GM19372 (cell line): Measurements from ENCODE around the gene SPATA6.
"Not testable (repeated sequence)": the region's sequence is repeated elsewhere in the genome, so short reads cannot be mapped to it uniquely, and the experiment has no call there.

Experiments
- ATAC-seq: cut with Tn5 transposase; IDR thresholded peaks from one replicate; pipeline ENCODE4 v1.9.1; 2021; ENCODE audit warnings: mild to moderate bottlenecking, low read depth, moderate library complexity; ENCODE audit not compliant: unreplicated experiment

Gene SPATA6

DNA sequence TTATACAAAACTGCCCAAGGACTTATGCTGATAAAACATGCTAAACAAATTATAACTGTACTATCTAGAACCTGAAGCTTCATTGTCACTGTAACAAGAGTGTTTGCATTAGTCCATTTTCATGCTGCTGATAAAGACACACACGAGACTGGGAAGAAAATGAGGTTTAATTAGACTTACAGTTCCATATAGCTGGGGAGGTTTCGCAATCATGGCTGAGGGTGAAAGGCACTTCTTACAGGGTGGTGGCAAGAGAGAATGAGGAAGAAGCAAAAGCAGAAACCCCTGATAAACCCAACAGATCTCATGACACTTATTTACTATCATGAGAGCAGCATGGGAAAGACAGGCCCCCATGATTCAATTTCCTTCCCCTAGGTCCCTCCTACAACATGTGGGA lies 100.4 kb downstream of the SPATA6 start:
- no peak for ATAC-seq

DNA sequence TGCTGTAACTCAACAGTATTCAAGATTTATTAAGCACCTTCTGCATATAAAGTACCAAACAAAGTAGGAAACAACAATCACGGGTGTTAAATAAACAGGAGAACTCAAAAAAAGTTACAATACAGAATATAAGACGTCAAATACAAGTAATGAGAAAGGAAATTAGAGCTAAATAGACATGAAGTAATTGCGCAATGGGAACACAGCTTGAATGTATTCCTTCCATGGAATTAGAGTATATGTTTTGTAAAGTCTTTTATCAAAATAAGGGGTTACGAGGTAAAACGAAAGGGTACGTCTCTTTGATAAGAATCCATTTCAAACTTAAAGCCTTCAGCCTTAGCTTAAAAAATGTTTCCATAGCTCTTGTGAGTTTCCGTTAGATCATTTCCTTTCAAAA lies 109.1 kb downstream of the SPATA6 start:
- no peak for ATAC-seq

DNA sequence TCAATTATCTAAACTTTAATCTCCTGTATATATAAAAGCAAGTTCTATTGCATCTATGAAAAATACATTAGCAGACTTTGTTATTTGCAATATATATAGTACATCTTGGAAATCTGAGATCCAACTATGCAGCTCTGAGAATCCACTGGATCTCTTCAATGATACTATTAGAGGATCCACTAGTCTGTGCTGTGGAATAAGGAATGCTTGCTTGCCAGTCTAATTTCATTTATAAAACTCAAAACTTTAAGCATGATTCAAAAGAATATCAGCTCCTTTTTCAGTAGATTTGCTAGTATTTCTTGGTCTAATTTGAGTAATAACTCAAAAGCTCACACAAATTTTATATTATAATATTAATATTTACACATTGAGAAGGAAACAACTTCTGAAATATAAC lies 115.1 kb downstream of the SPATA6 start:
- no peak for ATAC-seq

DNA sequence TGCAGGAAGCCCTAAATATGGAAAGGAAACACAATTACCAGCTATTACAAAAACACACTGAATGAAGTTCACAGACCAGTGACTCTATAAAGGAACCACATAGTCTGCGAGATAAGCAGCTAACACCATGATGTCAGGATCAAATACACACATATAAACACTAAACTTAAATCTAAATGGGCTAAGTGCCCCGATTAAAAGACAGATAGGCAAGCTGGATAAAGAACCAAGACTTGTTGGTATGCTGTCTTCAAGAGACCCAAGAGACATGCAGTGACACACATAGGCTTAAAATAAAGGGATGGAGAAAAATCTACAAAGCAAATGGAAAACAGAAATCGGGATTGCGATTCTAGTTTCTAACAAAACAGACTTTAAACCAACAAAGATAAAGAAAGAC lies 127.6 kb downstream of the SPATA6 start:
- ATAC-seq = no peak

- no peak for ATAC-seq
Observed at GRCh38 chr1:48341221-48341620, 130.8 kb downstream of the SPATA6 start.

- ATAC-seq = no peak
Observed at GRCh38 chr1:48338257-48338656, 133.7 kb downstream of the SPATA6 start.

DNA sequence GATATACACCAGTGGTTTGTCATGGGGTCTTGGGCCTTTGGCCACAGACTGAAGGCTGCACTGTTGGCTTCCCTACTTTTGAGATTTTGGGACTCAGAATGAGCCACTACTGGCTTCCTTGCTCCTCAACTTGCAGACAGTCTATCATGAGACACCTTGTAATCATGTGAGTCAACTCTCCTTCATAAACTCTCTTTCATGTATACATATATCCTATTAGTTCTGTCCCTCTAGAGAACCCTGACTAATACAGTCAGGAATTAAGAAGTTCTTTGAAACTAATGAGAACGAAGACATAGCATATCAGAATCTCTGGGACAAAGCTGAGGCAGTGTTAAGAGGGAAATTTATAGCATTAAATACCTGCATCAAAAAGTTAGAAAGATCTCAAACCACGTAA lies 138.7 kb downstream of the SPATA6 start:
- no peak for ATAC-seq

DNA sequence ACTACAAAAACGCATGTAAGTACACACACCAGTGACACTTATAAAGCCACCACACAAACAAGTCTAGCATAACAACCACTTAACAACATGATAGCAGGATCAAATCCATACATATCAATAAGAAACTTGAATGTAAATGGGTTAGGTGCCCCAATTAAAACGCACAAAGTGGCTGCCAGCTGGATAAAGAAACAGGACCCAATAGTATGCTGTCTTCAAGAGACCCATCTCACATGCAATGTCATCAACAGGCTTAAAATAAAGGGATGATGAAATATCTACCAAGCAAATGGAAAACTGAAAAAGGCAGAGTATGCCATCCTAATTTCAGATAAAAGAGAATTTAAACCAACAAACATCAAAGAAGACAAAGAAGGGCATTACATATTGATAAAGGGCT lies 139.9 kb downstream of the SPATA6 start:
- no peak for ATAC-seq

DNA sequence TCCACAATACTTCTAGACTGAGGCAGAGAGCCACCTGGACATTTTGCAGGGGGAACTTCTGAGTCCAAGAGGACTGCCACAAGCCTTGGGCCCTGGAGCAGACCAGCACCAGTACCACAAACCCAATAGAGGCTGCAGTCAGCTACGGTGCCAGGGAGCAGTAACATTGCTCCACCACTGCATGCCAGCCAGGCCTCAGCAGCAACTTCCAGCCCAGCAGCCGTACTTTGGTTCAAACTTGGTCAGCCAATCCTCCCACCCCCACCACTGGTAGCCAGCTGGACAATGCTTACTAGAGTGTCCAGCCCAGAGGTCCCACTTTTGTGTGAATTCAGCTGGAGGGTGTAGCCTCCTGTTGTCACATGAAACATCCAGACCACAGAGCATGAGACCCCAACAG lies 142.1 kb downstream of the SPATA6 start:
- no peak for ATAC-seq

DNA sequence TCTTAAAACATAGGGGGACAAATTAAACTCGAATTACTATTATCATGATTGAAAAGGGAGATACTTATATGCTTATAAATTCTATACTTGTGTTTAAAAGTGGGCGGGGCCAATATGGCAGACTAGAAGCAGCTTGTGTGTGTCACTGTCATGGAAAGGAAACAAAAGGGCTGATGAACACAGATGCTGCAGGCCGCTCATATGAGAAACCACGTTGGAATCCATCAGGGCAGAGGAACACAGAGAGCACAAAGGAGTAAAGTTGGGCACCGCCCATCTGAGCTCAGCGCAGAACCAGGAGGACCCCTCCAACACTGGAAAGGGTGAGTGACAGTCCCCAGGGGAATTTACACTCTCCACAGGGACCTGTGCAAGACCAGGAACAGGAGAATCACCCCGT lies 142.5 kb downstream of the SPATA6 start:
- no peak for ATAC-seq

DNA sequence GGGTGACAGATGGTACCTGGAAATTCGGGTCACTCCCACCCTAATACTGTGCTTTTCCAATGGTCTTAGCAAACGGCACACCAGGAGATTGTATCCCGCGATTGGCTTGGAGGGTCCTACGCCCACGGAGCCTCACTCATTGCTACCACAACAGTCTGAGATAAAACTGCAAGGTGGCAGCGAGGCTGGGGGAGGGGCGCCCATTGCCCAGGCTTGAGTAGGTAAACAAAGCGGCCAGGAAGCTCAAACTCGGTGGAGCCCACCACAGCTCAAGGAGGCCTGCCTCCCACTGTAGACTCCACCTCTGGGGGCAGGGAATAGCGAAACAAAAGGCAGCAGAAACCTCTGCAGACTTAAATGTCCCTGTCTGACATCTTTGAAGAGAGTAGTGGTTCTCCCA lies 160.2 kb downstream of the SPATA6 start:
- not testable (repeated sequence) for ATAC-seq

DNA sequence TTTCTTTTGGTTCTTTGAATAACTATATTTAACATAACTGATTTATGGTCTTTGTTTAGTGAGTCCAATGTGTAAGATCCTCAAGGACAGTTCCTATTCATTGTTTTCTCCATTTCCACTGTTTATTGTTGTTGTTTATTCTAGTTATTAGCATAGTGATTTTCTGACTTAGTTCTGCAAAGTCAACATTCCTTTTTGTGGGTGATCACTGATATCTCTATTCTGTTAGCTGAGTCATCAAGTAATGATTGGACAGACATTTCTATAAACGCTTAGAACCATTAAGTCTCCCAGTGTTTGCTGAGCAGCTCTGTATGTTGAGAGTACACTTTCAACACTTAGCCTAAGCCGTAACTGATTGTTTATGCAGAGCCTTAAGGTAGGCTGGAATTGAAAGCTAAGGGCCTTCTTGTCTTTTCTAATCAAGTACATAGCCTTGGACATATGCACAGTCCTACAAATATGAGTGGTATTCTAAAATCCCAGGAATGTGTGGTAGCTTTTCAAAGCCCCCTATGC lies 162.4 kb downstream of the SPATA6 start:
- ATAC-seq = no peak

- no peak for ATAC-seq
Observed at GRCh38 chr1:48302652-48303051, 169.4 kb downstream of the SPATA6 start.

GRCh38 chr1:48294656-48295055 lies 177.3 kb downstream of the SPATA6 start:
- no peak for ATAC-seq

DNA sequence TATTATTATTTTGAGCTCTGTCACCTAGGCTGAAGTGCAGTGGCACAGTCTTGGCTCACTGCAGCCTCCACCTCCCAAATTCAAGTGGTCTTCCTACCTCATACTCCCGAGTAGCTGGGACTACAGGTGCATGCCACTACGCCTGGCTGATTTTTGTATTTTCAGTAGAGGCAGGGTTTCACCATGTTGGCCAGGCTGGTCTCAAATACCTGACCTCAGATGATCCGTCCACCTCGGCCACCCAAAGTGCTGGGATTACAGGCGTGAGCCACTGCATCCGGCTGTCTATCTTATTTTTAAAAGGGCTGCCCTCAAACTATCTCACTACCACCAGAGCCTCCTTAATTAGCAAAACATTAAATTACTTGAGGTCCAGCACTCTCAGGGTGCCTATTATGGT lies 177.9 kb downstream of the SPATA6 start:
- not testable (repeated sequence) for ATAC-seq

GRCh38 chr1:48292706-48293105 lies 179.3 kb downstream of the SPATA6 start:
- ATAC-seq = no peak

DNA sequence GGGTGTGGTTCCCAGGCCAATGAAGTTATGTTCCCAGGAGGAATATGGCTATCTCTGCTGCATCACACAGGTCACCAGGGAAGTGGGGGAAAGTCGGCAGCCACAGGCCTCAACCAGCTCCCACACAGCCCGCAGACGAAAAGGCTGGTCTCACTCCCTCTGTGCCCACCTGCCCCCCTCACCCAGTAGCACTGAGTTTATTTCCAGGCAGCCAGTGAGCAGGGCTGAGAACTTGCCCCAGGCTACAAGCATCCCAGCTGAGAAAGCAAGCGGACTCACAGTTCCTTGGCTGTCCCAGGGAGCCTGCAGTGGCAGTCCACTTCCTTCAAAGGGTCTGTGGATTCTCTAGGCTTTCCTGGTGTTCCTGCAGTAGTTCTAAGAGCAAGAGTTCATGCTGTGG lies 180.6 kb downstream of the SPATA6 start:
- ATAC-seq = no peak

DNA sequence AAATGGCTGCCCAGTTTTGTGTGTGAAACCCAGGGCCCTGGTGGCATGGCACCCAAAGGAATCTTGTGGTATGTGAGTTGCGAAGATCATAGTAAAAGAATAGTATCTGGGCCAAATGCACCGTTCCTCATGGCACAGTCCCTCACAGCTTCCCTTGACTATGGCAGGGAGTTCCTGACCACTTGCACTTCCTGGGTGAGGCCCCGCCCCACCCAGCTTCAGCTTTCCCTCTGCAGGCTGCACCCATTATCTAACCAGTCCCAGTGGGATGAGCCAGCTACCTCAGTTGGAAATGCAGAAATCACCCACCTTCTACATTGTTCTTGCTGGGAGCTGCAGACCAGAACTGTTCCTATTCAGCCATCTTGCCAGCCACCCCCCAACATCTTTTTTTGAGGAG lies 186.5 kb downstream of the SPATA6 start:
- no peak for ATAC-seq

- ATAC-seq = not testable (repeated sequence)
Observed at GRCh38 chr1:48284696-48285420, 187.1 kb downstream of the SPATA6 start.

GRCh38 chr1:48282329-48282728 lies 189.7 kb downstream of the SPATA6 start:
- not testable (repeated sequence) for ATAC-seq

DNA sequence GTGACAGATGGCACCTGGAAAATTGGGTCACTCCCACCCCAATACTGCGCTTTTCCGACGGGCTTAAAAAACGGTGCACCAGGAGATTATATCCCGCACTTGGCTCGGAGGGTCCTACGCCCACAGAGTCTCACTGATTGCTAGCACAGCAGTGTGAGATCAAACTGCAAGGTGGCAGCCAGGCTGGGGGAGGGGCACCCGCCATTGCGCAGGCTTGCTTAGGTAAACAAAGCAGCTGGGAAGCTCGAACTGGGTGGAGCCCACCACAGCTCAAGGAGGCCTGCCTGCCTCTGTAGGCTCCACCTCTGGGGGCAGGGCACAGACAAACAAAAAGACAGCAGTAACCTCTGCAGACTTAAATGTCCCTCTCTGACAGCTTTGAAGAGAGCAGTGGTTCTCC lies 194.6 kb downstream of the SPATA6 start:
- not testable (repeated sequence) for ATAC-seq

DNA sequence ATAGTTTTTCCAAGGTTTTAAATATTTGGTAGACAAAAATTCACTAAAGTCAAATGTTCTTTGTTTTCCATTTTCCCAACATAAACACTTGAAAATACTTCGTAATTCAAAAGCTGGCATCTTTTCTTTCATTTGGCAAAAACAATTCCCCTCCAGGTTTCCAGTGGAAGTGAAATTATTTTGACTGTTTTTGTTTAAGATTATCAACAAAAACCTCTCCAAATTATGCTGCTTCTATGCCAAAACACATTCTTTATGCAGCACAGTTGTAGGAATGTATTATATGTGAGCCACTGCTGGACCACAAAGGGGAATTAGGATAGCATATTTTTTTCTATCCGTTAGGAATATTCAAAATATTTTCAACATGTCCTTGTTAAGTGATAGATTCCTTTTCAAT lies 205.4 kb downstream of the SPATA6 start:
- no peak for ATAC-seq

- no peak for ATAC-seq
Observed at GRCh38 chr1:48263041-48263440, 209.0 kb downstream of the SPATA6 start.
